Measurements from ENCODE around the gene CADM1. TPM values are rescaled to one million over a fixed set of nuclear protein-coding genes. Genes with fewer than 3 reads are reported as not detected.

The CADM1 gene
- total and polyA plus RNA-seq, 9 donors = 6.6 to 61.2 (median 17.2) TPM

GRCh38 chr11:115249061-115249578 is 255.1 kb downstream of the CADM1 start:
- TF ChIP-seq POLR2A (IDR thresholded peaks at IDR 0.05) (no peak), EP300 (IDR thresholded peaks at IDR 0.05) (no peak), CTCF (IDR thresholded peaks at IDR 0.05) (no peak)
- intact Hi-C loops (cut with DNase I) = no loop called here
- Histone ChIP-seq H3K36me3 (no peaks in the 10 kb centered on the region), H3K4me1 (ENCODE audit: insufficient read depth) (no peaks in the 10 kb centered on the region), H3K4me3 (no peak overlapping the region), H3K27ac (no peak overlapping the region), H3K9me3 (no peaks in the 10 kb centered on the region), H3K27me3 (no peaks in the 10 kb centered on the region)
- no peak for DNase-seq
- 46 to 61% (median 55%) methylated on average over 4 of the region's 4 CpGs for WGBS, 3 donors

GRCh38 chr11:115247953-115248352 is 256.3 kb downstream of the CADM1 start:
- Histone ChIP-seq H3K4me1 (ENCODE audit: insufficient read depth) (no peaks in the 10 kb centered on the region), H3K9me3 (no peaks in the 10 kb centered on the region), H3K27me3 (no peaks in the 10 kb centered on the region), H3K36me3 (no peaks in the 10 kb centered on the region), H3K4me3 (no peak overlapping the region), H3K27ac (no peak overlapping the region)
- no peak for DNase-seq
- 86 to 94% (median 86%) methylated on average over 1 of the region's 1 CpG for WGBS, 3 donors
- TF ChIP-seq CTCF (IDR thresholded peaks at IDR 0.05) (no peak), POLR2A (IDR thresholded peaks at IDR 0.05) (no peak), EP300 (IDR thresholded peaks at IDR 0.05) (no peak)
- intact Hi-C loops (cut with DNase I) = no loop called here

GRCh38 chr11:115247361-115247760 is 256.9 kb downstream of the CADM1 start:
- H3K36me3 ChIP-seq = no peaks in the 10 kb centered on the region
- DNase-seq = no peak
- no peaks in the 10 kb centered on the region for H3K9me3 ChIP-seq
- no peak overlapping the region for H3K27ac ChIP-seq
- intact Hi-C loops (cut with DNase I) = no loop called here
- TF ChIP-seq POLR2A (IDR thresholded peaks at IDR 0.05) (no peak), CTCF (IDR thresholded peaks at IDR 0.05) (no peak), EP300 (IDR thresholded peaks at IDR 0.05) (no peak)
- no peaks in the 10 kb centered on the region for H3K4me1 ChIP-seq (ENCODE audit: insufficient read depth)
- H3K27me3 ChIP-seq = no peaks in the 10 kb centered on the region
- H3K4me3 ChIP-seq = no peak overlapping the region

- DNase-seq = no peak
- Histone ChIP-seq H3K27ac (no peak overlapping the region), H3K36me3 (no peaks in the 10 kb centered on the region), H3K27me3 (no peaks in the 10 kb centered on the region), H3K4me3 (no peak overlapping the region), H3K4me1 (ENCODE audit: insufficient read depth) (no peaks in the 10 kb centered on the region), H3K9me3 (no peaks in the 10 kb centered on the region)
- TF ChIP-seq CTCF (IDR thresholded peaks at IDR 0.05) = no peak
- no peak for TF ChIP-seq EP300 (IDR thresholded peaks at IDR 0.05)
- TF ChIP-seq POLR2A (IDR thresholded peaks at IDR 0.05) = no peak
- intact Hi-C loops (cut with DNase I) = no loop called here
- 71 to 79% (median 75%) methylated on average over 7 of the region's 7 CpGs for WGBS, 3 donors
Observed at GRCh38 chr11:115244758-115245157, 259.5 kb downstream of the CADM1 start.
